ENCODE measurements around the gene ACVR1.

- TF ChIP-seq, protein P1, sequence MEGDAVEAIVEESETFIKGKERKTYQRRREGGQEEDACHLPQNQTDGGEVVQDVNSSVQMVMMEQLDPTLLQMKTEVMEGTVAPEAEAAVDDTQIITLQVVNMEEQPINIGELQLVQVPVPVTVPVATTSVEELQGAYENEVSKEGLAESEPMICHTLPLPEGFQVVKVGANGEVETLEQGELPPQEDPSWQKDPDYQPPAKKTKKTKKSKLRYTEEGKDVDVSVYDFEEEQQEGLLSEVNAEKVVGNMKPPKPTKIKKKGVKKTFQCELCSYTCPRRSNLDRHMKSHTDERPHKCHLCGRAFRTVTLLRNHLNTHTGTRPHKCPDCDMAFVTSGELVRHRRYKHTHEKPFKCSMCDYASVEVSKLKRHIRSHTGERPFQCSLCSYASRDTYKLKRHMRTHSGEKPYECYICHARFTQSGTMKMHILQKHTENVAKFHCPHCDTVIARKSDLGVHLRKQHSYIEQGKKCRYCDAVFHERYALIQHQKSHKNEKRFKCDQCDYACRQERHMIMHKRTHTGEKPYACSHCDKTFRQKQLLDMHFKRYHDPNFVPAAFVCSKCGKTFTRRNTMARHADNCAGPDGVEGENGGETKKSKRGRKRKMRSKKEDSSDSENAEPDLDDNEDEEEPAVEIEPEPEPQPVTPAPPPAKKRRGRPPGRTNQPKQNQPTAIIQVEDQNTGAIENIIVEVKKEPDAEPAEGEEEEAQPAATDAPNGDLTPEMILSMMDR (IDR thresholded peaks at IDR 0.05), result no peak
- TF ChIP-seq POLR2AphosphoS5 (IDR thresholded peaks at IDR 0.05; ENCODE audit: low read depth, low read length) (no peak), TCF7L2 (IDR thresholded peaks at IDR 0.05; ENCODE audit: low read depth, low read length) (no peak), REST (IDR thresholded peaks at IDR 0.05; ENCODE audit: insufficient read depth in 1 of 2, low read depth in 2 of 2, low read length in 1 of 2) (no peak)
Measured at GRCh38 chr2:157827377-157827776, 48.8 kb downstream of the ACVR1 start.

Measured in Panc1 (cell line).